Uterus (tissue), 4 donors: ENCODE results near the gene GNAS-AS1. TPM values are rescaled to one million over a fixed set of nuclear protein-coding genes. Genes with fewer than 3 reads are reported as not detected.

Source experiments
- DNase-seq, 2 donors: peaks; one replicate each; pipeline ENCODE4 v3.0.0-alpha.2; 2019 to 2020
- H3K27ac ChIP-seq, 2 donors: fragments of 200-600 bp; sonication (generic); 1 replicate in 1 of 2; 2 replicates in 1 of 2; pipeline ENCODE4 v1.5.1; 2016 to 2018
- H3K27me3 ChIP-seq, 2 donors: fragments of 200-600 bp; sonication (generic); one replicate each; pipeline ENCODE4 v1.5.1; 2018 to 2019; ENCODE audit warnings: control low read depth in 1 of 2
- H3K36me3 ChIP-seq, 2 donors: fragments of 200-600 bp; sonication (generic); one replicate each; pipeline ENCODE4 v1.5.1; 2019; ENCODE audit warnings: control low read depth in 1 of 2
- H3K4me1 ChIP-seq, 2 donors: fragments of 200-600 bp; sonication (generic); one replicate each; pipeline ENCODE4 v1.5.1; 2018 to 2019; ENCODE audit warnings: control low read depth in 1 of 2
- H3K4me3 ChIP-seq, 2 donors: fragments of 200-600 bp; sonication (generic); 1 replicate in 1 of 2; 2 replicates in 1 of 2; pipeline ENCODE4 v1.5.1; 2018 to 2019; ENCODE audit warnings: mild to moderate bottlenecking in 1 of 2
- H3K9me3 ChIP-seq, 2 donors: fragments of 200-600 bp; sonication (generic); one replicate each; pipeline ENCODE4 v1.5.1; 2019; ENCODE audit warnings: control low read depth in 1 of 2
- POLR2A ChIP-seq, 2 donors: fragments of 450-650 bp; IDR thresholded peaks; one replicate each; pipeline ENCODE4 v1.6.1; 2016; ENCODE audit warnings: antibody characterized with exemption in 2 of 2, mild to moderate bottlenecking in 1 of 2, moderate library complexity in 1 of 2
- intact Hi-C: fragments of 100-400 bp; cut with DNase I; formaldehyde crosslinking; loops from one replicate; pipeline ENCODE4 v1.15.1; 2023; ENCODE audit warnings: low total_unique reads
- total RNA-seq, 4 donors: library from RNA; depleted of rRNA in 3 of 4; stranded (reverse); fragments of >200 nt in 3 of 4; gene quantifications; one replicate each; pipeline versions ENCODE4 v1.1.0 to v1.2.4, GENCODE V29; 2014 to 2023
- TF ChIP-seq, protein P1 (sequence below), 4 experiments: fragments of 200-600 bp in 2 of 4; fragments of 450-650 bp in 2 of 4; sonication (generic) in 2 of 4; IDR thresholded peaks; one replicate each; pipeline ENCODE4 v1.5.1; 2016 to 2019; ENCODE audit warnings: antibody characterized with exemption in 4 of 4, mild to moderate bottlenecking in 2 of 4, moderate library complexity in 1 of 4
- donor health status: DM: yes; HTN: yes; CAD: no.

Gene GNAS-AS1
- total RNA-seq, 4 donors from 2014 or later, result 0.77 to 3.4 (median 1.2) TPM; not detected in 1

DNA sequence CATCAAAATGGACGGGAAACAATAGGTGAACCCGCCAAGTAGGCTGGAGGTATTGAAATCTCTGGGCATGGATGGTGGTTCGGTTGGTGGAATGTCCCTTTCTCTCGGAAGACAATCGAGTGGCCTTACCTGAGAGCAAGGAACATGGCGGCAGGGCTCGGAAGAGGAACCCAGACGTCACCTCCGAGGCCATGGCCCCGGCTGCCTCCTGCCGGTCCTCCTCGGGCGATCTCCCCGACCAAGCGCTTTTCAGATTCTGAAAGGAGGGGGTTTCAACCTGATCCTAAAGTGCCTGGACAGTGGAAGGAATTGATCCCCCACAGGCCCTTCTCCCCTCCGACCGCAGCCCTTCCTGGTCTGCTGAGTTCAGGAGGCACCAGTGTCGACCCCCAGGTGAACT lies 47.2 kb downstream of the GNAS-AS1 start:
- H3K36me3 ChIP-seq, result no peaks in the 10 kb centered on the region
- TF ChIP-seq, protein P1, sequence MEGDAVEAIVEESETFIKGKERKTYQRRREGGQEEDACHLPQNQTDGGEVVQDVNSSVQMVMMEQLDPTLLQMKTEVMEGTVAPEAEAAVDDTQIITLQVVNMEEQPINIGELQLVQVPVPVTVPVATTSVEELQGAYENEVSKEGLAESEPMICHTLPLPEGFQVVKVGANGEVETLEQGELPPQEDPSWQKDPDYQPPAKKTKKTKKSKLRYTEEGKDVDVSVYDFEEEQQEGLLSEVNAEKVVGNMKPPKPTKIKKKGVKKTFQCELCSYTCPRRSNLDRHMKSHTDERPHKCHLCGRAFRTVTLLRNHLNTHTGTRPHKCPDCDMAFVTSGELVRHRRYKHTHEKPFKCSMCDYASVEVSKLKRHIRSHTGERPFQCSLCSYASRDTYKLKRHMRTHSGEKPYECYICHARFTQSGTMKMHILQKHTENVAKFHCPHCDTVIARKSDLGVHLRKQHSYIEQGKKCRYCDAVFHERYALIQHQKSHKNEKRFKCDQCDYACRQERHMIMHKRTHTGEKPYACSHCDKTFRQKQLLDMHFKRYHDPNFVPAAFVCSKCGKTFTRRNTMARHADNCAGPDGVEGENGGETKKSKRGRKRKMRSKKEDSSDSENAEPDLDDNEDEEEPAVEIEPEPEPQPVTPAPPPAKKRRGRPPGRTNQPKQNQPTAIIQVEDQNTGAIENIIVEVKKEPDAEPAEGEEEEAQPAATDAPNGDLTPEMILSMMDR (IDR thresholded peaks at IDR 0.05), result no peak
- TF ChIP-seq POLR2A (IDR thresholded peaks at IDR 0.05), result no peak

DNA sequence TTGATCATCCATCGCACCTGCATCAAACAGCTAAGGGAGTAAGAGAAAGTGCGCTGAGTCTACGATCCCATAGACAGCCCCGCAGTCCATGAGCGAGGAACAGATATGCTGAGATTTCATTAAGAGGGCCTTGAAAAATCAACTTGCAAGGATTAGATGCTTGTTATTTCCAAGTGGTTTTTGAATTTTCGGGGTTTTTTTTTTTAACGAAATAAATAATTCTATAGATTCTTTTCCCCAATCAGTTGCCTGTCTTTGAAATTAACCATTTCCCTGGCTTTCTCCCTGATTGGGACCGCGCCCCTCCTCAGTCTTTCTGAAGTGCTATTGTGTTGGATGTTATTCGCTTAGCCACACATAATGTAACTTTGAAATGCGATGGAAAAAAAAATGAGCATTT lies 48.6 kb downstream of the GNAS-AS1 start:
- DNase-seq, result no peak
- Histone ChIP-seq H3K9me3 (no peaks in the 10 kb centered on the region), H3K4me1 (no peaks in the 10 kb centered on the region), H3K27me3 (no peaks in the 10 kb centered on the region), H3K36me3 (no peaks in the 10 kb centered on the region), H3K4me3 (no peak overlapping the region), H3K27ac (no peak overlapping the region)
- TF ChIP-seq, protein P1 (IDR thresholded peaks at IDR 0.05), result no peak
- TF ChIP-seq POLR2A (IDR thresholded peaks at IDR 0.05), result no peak
- intact Hi-C loops, result no loop called here

More for the DNA sequence above, 47.2 kb downstream of the GNAS-AS1 start:
- Histone ChIP-seq H3K9me3 (no peaks in the 10 kb centered on the region), H3K4me3 (no peak overlapping the region), H3K27me3 (no peaks in the 10 kb centered on the region), H3K27ac (no peak overlapping the region), H3K4me1 (no peaks in the 10 kb centered on the region)
- intact Hi-C loops, result no loop called here
- no peak for DNase-seq

DNA sequence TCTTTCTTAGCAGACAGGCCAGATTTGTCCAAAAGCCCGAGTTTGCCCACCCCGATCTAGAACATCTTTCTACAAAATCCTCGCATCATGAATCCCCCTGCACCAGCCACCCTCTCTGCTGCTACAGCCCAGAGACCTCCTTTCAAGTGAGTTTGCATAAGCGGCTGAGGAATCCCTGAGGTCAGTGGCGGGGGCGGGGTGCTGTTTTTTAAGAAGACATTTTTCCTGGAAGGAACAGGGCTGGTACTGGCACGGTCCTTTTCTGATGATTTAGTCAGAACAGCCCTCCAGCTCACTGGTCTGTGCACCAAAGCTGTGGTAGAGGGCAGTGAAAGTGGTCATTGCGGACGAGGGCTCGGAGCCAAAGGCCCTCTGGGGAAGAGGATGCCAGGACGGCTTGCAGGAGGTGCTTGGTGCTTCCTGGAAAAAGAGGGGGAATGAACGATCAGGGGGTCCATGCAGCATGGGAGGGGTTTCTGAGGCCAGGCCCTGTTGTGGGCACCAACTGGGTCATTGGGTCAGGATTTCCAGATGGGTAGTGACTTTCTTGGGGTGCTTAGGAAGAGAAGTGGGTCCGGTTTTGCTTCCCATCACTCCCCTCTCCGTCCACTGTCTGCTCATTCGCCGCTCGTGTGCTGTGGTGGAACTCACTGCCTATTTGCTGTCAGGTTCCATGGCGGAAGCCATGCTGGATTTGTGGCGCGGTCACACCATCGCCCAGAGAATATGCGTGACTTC lies 50.4 kb downstream of the GNAS-AS1 start:
- Histone ChIP-seq H3K36me3 (no peaks in the 10 kb centered on the region), H3K4me3 (no peak overlapping the region), H3K9me3 (no peaks in the 10 kb centered on the region), H3K27me3 (no peaks in the 10 kb centered on the region), H3K27ac (no peak overlapping the region), H3K4me1 (no peaks in the 10 kb centered on the region)
- no peak for TF ChIP-seq POLR2A (IDR thresholded peaks at IDR 0.05)
- TF ChIP-seq, protein P1 (IDR thresholded peaks at IDR 0.05), result no peak
- intact Hi-C loops, result no loop called here
- no peak for DNase-seq

DNA sequence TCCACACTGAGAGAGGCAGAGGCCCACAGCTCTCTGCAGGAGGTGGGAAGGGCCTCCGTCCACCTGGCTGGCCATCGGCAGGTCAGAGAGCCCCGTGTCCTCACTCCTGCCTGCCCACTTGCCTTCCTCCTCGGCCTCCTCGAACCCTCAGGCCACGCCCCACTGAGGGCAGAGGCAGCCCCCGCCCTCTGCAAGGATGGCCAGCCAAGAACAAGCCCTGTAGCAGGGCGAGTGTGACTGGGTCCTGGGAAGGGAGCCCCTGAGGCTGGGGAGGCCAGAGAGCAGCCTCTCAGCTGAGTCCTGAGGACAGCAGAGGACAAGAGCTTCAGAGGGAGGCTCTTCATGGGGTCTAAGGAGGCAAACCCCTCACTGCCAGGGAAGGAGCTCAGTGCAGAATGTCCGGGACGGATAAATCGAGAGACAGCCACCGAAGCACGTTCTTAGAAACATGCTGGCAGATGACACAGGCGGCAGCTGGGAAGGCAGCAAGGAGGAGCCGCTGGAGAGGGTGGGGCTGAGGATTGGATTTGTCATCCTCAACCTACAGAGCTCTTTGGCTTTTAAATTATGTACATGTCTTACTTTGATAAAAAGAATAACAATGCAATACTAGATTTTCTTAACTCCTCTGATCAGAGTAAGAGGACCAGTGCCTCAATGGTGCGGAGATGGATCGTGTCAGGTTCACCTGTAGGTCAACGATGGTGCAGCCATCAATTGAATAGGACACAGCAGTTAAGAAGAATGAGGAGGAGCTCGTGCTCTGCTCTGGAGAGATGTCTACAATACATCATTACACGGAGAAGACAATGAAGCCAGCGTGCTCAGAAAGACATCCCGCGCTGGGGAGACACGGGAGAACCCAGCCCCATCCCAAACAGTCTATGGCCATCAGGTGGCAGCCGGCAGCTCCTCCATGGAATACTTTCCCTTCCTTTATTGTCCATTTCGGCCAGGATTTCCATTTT lies 53.0 kb downstream of the GNAS-AS1 start:
- no peak for DNase-seq
- H3K9me3 ChIP-seq, result no peaks in the 10 kb centered on the region
- H3K36me3 ChIP-seq, result no peaks in the 10 kb centered on the region
- H3K27ac ChIP-seq, result no peak overlapping the region
- H3K27me3 ChIP-seq, result no peaks in the 10 kb centered on the region
- H3K4me3 ChIP-seq, result no peak overlapping the region
- no peak for TF ChIP-seq POLR2A (IDR thresholded peaks at IDR 0.05)
- TF ChIP-seq, protein P1 (IDR thresholded peaks at IDR 0.05), result no peak
- H3K4me1 ChIP-seq, result no peaks in the 10 kb centered on the region
- intact Hi-C loops, result no loop called here

DNA sequence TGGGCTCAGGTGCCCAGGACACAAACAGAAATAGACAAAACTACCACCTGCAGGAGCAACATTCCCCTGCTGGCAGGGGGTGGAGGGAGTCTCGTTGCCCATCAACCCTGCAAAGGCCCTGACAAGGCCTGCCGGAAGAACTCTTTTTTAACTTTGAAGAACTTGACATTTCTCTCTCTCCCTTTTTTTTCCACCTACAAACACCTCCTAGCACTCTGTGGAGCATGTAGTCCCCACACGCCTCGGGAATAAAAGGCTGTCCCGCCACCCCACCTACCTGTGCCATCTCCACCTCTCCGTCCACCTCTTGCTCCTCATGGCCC lies 54.8 kb downstream of the GNAS-AS1 start:
- intact Hi-C loops, result no loop called here
- no peaks in the 10 kb centered on the region for H3K9me3 ChIP-seq
- no peak overlapping the region for H3K4me3 ChIP-seq
- no peak overlapping the region for H3K27ac ChIP-seq
- TF ChIP-seq, protein P1 (IDR thresholded peaks at IDR 0.05), result no peak
- no peak for TF ChIP-seq POLR2A (IDR thresholded peaks at IDR 0.05)
- no peaks in the 10 kb centered on the region for H3K27me3 ChIP-seq
- no peaks in the 10 kb centered on the region for H3K36me3 ChIP-seq
- H3K4me1 ChIP-seq, result no peaks in the 10 kb centered on the region
- DNase-seq, result no peak
